Activated CD8-positive, alpha-beta T cell treated with anti-CD3 and anti-CD28 coated beads, Interleukin-2, amount 10 ng/mL, durations not matched to agents 7 days and 5 days (primary cell): ENCODE data around the gene RNASE1. TPM values are rescaled to one million over a fixed set of nuclear protein-coding genes. Genes with fewer than 3 reads are reported as not detected.
A peak's percentile ranks its signal among the peaks of the same experiment; 100 is the strongest.

Source experiments
- ATAC-seq: fragments of 150-1000 bp; cut with Tn5 transposase; one replicate; pipeline ENCODE4 v1.10.0; 2021; ENCODE audit warnings: moderate library complexity
- CTCF ChIA-PET: fragments of 350-600 bp; sonication (Branson Sonifier 250); formaldehyde crosslinking; loops from one replicate; lab custom pipeline; 2021; ENCODE audit warnings: antibody characterized with exemption; lab: Charles Lee
- POLR2A ChIA-PET: fragments of 350-600 bp; sonication (Branson Sonifier 250); formaldehyde crosslinking; loops from one replicate; lab custom pipeline; 2021; ENCODE audit warnings: antibody characterized with exemption; lab: Charles Lee
- DNase-seq: peaks from one replicate; pipeline ENCODE4 v3.0.0-alpha.2; 2020
- H3K27ac Mint-ChIP-seq: one replicate; pipeline ENCODE4 v1.8.0; 2021; ENCODE audit warnings: mild to moderate bottlenecking, mixed read lengths
- H3K27me3 Mint-ChIP-seq: one replicate; pipeline ENCODE4 v1.8.0; 2021; ENCODE audit warnings: low read depth, mixed read lengths
- H3K36me3 Mint-ChIP-seq: one replicate; pipeline ENCODE4 v1.8.0; 2021; ENCODE audit warnings: low read depth, mixed read lengths
- H3K4me1 Mint-ChIP-seq: one replicate; pipeline ENCODE4 v1.8.0; 2021; ENCODE audit warnings: low read depth, mixed read lengths
- H3K4me3 Mint-ChIP-seq: one replicate; pipeline ENCODE4 v1.8.0; 2021; ENCODE audit warnings: mild to moderate bottlenecking, mixed read lengths
- H3K9me3 Mint-ChIP-seq: one replicate; pipeline ENCODE4 v1.8.0; 2022; ENCODE audit warnings: mixed read lengths; ENCODE audit not compliant: insufficient read depth
- total RNA-seq, 2 experiments: library from RNA; stranded (reverse); gene quantifications; one replicate each; pipeline ENCODE4 v1.2.3, GENCODE V29; 2021

RNASE1 gene
- total RNA-seq, 2 experiments from 2014 or later: not detected

DNA sequence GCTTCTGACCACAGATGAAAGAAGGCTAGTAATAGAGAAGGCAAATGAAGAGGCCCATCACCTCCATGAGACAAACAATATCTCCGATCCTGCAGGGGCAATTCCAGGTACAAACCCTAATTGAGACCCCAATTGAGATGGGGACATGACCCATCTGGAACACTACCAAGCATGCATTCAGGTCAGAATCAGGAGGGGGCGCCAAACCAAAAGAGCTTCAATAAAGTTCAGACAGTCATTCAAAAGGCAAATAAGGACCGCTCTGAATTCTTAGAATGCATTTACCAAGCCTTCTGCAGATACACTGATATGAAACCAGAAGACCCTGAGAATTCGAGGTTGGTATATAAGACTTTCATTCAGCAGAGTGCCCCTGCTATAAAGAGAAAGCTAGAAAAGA is 44.7 kb downstream of the RNASE1 start:
- DNase-seq (peak; percentile 45), ATAC-seq (no peak)
- H3K4me1 Mint-ChIP-seq: no peaks in the 10 kb centered on the region
- no peak overlapping the region for H3K27ac Mint-ChIP-seq
- ChIA-PET CTCF (interaction anchor here (0.7 to 1.5 kb wide), 7 partner anchors 12 to 213 kb away, joined by 3 to 7 read pairs (median 3); no protein-coding TSS in a partner anchor), POLR2A (no interaction called here)
- peaks cover 5% of the 10 kb centered on the region for H3K9me3 Mint-ChIP-seq
- H3K36me3 Mint-ChIP-seq: no peaks in the 10 kb centered on the region
- no peak overlapping the region for H3K4me3 Mint-ChIP-seq
- H3K27me3 Mint-ChIP-seq: peaks cover 3% of the 10 kb centered on the region

DNA sequence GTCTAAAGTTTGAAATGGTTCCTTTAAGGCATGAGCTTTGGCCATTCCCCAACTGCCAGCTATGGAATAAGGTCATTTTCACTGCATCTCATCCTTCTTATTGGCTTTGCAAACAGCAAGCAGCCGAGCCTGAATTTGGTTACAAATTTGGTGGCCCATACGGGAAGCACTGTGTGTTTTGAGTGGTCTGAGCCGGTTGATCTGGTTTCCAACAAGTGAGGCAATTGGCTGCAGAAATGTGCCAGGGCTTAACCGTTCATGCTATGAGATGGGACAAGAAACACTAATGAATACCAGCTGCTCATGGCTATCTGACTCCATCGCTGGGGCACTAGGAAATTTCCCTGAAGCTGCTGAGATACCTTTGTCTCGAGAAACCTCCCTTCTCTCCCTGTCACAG is 47.6 kb downstream of the RNASE1 start:
- H3K4me3 Mint-ChIP-seq: no peak overlapping the region
- peaks cover 9% of the 10 kb centered on the region for H3K9me3 Mint-ChIP-seq
- H3K27ac Mint-ChIP-seq: no peak overlapping the region
- H3K4me1 Mint-ChIP-seq: no peaks in the 10 kb centered on the region
- ATAC-seq (no peak), DNase-seq (no peak)
- H3K36me3 Mint-ChIP-seq: no peaks in the 10 kb centered on the region
- H3K27me3 Mint-ChIP-seq: peaks cover 6% of the 10 kb centered on the region
- ChIA-PET CTCF (interaction anchor here (1.4 kb wide), 2 partner anchors 16 to 103 kb away, joined by 3 to 8 read pairs; no protein-coding TSS in a partner anchor), POLR2A (no interaction called here)

DNA sequence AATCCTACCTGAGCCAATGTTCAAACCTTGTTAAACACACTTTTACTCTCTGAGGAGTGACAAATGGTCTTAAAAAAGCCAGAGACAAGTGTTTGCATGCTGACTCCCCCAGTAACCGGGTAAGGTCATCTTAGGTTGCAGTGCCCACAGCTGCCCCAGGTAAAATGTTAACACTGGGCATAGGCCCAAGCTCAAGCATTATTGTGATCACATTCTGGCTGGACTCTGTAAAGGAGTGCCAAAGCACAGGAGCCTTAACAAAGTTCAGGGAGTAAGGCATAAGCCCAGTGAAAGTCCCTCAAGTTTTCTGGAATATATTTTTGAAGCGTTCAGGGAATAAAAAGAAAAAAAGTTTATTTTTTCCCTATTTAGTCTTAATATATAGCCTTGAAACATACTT is 48.3 kb downstream of the RNASE1 start:
- DNase-seq (no peak), ATAC-seq (no peak)
- Mint-ChIP-seq H3K4me1 (no peaks in the 10 kb centered on the region), H3K4me3 (no peak overlapping the region), H3K9me3 (peaks cover 9% of the 10 kb centered on the region), H3K36me3 (no peaks in the 10 kb centered on the region), H3K27ac (no peak overlapping the region), H3K27me3 (peaks cover 6% of the 10 kb centered on the region)
- CTCF ChIA-PET: interaction anchor here (1.4 kb wide), 1 partner anchor 15 kb away, joined by 3 read pairs; no protein-coding TSS in a partner anchor
- POLR2A ChIA-PET: no interaction called here

DNA sequence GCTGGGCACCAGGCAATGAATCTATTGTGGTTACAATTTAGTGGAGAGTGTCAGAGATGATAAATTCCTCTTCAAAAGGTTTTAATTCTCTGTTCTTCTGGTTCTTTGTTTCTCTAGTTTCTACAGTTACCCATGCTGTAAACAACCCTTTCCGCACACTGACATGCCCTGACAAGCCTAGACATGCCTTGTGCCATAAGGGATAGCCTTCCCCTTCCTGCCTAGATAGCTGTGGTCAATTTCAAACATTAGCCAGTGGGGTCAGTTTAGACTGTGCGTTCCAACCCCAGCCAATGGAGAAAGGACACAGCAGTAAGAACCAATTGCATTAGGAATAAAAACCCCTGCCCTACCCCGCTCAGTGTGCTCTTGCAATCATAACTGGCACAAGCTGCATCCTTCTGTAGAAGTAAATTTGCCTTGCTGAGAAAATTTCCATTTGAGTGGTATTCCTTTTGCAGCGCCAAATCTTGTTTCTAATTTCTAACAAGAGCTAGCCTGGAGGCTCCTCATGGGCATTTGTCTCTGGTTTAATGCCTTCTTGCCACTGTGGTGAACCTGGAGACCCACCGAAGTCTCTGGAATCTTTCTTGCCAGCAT is 50.6 kb downstream of the RNASE1 start:
- Mint-ChIP-seq H3K4me1 (no peaks in the 10 kb centered on the region), H3K27ac (no peak overlapping the region), H3K36me3 (no peaks in the 10 kb centered on the region), H3K9me3 (peaks cover 9% of the 10 kb centered on the region), H3K27me3 (peaks cover 6% of the 10 kb centered on the region), H3K4me3 (no peak overlapping the region)
- CTCF ChIA-PET: no interaction called here
- POLR2A ChIA-PET: no interaction called here
- DNase-seq (no peak), ATAC-seq (no peak)

Other genes with a start within 250 kb of the RNASE1 start
- gene RNASE9, start 241.8 kb downstream of the RNASE1 start, total RNA-seq: not detected
- not detected for gene RNASE11, start 214.8 kb downstream of the RNASE1 start, total RNA-seq
- gene RNASE12, start 211.5 kb downstream of the RNASE1 start, total RNA-seq: not detected
- not detected for gene OR6S1, start 161.2 kb downstream of the RNASE1 start, total RNA-seq
- gene RNASE4, start 118.3 kb downstream of the RNASE1 start, total RNA-seq: 1 to 10 TPM in 1 of 2 experiments, under 1 TPM in 1; 0.63 to 1.6 TPM
- 1 to 10 TPM; 1.1 to 1.4 TPM for gene ANG, start 114.1 kb downstream of the RNASE1 start, total RNA-seq
- gene EDDM3A, start 57.0 kb downstream of the RNASE1 start, total RNA-seq: not detected
- gene EDDM3B, start 34.4 kb downstream of the RNASE1 start, total RNA-seq: not detected
- gene RNASE6, start 21.6 kb downstream of the RNASE1 start, total RNA-seq: 1 to 10 TPM in 1 of 2 experiments, under 1 TPM in 1; 0.83 to 1.1 TPM
- gene RNASE3, start 88.5 kb upstream of the RNASE1 start, total RNA-seq: not detected
- gene RNASE2, start 152.6 kb upstream of the RNASE1 start, total RNA-seq: not detected
- 100 to 1,000 TPM in 1 of 2 experiments, 10 to 100 TPM in 1; 97.5 to 103 TPM for gene METTL17, start 187.1 kb upstream of the RNASE1 start, total RNA-seq
- not detected for gene SLC39A2, start 196.4 kb upstream of the RNASE1 start, total RNA-seq
- 1 to 10 TPM; 6.2 to 7.6 TPM for gene NDRG2, start 222.2 kb upstream of the RNASE1 start, total RNA-seq
- gene TPPP2, start 227.4 kb upstream of the RNASE1 start, total RNA-seq: not detected
- gene RNASE13, start 232.0 kb upstream of the RNASE1 start, total RNA-seq: not detected
- not detected for gene RNASE7, start 239.5 kb upstream of the RNASE1 start, total RNA-seq